CD4-positive, alpha-beta T cell treated with Interferon gamma for 1 hour (primary cell): ENCODE measurements around the gene SCD5.

Experiments
- DNase-seq: peaks from one replicate; pipeline ENCODE4 v3.0.0-alpha.2; 2020

The SCD5 gene

GRCh38 chr4:82792912-82793649 is 5.5 kb downstream of the SCD5 start:
- DNase-seq: no peak

- no peak for DNase-seq
Observed at GRCh38 chr4:82791179-82791578, 7.4 kb downstream of the SCD5 start.

- no peak for DNase-seq
Observed at GRCh38 chr4:82790060-82790660, 8.4 kb downstream of the SCD5 start.

- DNase-seq: no peak
Observed at GRCh38 chr4:82789025-82789776, 9.4 kb downstream of the SCD5 start.

- no peak for DNase-seq
Observed at GRCh38 chr4:82787342-82787741, 11.3 kb downstream of the SCD5 start.

DNA sequence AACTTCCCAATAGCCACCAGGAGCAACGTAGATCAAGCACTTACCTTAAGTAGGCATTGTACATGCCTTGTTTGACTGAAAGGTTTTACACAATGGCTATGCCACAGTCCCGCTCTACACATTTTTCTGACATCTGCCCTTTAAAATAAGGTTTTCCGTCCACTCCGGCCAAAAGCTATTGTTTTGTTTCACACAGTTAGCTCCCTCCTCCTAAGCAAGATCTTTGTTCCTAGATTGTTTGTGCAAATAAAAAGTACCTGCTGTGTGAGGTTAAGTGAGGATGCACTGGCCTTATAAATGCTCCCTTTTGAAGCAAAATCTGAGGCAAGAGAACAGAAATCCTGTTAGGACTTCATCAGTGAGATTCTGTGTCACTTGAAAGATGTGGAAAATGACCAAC is 11.8 kb downstream of the SCD5 start:
- no peak for DNase-seq

DNA sequence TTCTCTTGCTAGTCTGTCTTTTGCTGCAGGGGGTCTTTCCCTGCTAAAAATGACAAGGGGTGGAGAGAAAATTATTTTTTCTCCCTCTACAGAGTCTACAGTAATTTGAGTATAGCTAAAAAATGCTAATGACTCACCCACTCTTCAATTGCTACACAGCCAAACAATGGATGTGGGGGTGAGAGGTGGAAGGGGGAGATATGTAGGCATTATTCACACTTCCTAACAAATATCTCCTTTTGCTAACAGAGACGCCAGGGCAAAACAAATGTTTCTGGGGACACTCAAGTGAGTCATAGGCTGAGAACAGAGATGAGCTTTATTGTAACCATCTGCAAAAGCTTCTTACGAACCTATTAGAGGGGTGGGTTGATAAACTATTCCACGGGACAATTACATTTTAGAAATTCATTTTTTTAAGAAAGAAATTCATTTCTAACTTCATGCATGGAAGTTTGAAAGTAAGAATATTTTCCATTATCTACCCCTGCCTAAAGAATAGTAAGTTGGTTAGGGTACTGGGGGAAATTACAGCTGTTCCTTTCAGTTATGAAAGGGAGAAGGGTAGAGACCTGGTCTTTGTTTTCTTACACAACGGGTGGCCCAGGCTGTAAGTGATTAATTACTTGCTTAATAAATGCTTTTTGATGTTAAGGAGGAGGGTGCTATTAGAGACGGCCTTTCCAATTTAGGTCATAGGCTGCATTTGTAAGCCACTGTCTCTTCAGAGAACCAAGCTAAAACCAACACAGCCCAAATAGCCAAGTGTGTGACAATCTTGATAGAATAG is 12.8 kb downstream of the SCD5 start:
- DNase-seq: no peak

- no peak for DNase-seq
Observed at GRCh38 chr4:82784681-82785610, 13.7 kb downstream of the SCD5 start.

- DNase-seq: no peak
Observed at GRCh38 chr4:82782626-82783345, 15.8 kb downstream of the SCD5 start.

DNA sequence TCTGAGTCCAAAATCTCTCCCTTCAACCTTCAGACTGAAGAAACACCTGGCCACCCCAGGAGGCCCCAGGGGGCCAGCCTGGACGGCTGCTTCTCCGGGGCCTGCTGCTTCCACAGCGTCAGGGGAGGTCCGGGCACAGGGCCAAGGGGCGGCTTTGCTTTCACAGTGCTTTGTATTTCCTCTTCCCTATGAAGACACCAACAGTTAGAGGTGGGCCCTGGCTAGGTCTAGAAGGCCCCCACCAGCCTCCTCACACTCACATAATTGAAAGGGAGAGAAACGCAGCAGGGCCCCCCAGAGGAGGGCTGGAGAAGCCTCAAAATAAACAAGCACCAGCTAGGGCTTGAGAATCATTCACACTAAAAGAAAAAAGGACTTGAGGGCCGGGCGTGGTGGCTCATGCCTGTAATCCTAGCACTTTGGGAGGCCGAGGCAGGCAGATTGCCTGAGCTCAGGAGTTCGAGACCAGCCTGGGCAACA is 17.8 kb downstream of the SCD5 start:
- no peak for DNase-seq

- no peak for DNase-seq
Observed at GRCh38 chr4:82780170-82780751, 18.3 kb downstream of the SCD5 start.

GRCh38 chr4:82779032-82779431 is 19.6 kb downstream of the SCD5 start:
- no peak for DNase-seq

DNA sequence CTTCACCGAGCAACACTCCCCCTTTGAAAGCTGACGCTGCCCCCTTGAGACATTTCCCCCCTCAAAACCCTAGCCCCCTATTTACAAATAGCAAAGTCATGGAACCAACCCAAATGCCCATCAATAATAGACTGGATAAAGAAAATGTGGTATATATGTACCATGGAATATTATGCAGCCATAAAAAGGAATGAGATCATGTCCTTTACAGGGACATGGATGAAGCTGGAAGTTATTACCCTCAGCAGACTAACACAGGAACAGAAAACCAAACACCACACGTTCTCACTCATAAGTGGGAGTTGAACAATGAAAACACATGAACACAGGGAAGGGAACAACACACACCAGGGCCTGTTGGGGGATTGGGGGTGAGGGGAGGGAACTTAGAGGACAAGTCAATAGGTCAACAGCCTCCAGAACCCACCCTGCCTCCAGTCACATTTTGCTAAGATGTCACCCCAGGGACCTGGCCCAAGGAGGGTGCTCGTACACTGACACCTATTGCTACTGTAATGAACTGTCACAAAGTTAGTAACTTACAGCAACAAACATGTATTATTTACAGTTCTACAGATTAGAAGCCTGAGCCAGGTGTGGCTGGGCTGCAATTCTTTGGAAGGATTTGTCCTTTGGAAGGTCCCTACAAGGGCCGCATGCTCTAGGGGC is 20.6 kb downstream of the SCD5 start:
- DNase-seq: no peak

GRCh38 chr4:82776925-82777542 is 21.6 kb downstream of the SCD5 start:
- DNase-seq: no peak

DNA sequence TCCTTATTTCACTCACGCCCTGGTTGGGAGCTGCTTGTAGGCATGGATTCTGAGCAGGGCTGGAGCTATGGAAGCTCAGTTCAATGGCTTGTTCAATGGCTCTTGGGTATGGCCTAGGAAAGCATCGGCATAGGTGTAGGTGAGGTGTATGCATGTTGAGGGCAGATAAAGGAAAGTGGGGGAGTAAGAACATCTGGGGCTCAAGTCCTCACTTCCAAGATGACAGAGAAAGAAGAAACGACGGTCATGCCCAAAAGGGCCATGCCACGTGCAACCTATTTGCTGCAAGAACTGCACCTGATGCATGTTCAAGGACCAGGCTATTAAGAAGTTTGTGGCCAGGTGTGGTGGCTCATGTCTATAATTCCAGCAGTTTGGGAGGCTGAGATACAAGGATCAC is 23.4 kb downstream of the SCD5 start:
- DNase-seq: no peak

- no peak for DNase-seq
Observed at GRCh38 chr4:82774711-82775171, 23.9 kb downstream of the SCD5 start.

DNA sequence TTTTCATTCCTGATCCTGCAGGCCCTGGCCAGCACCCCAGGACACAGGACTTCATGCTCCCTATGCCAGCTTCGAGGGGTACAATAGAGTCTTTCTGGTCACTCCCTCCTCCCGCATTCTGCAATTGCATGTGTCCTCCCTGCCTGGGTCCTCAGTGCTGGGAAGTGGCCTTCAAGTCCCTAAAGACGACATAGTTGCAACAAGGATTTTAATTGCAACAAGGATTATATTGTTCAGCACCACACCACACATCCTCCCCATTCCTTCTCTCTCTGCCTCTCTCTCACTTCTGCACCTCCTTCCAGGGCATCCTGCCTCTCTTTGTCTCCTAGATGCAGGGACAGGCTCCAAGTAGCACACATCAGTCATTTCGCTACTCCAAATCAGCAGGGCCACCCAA is 25.5 kb downstream of the SCD5 start:
- DNase-seq: no peak

GRCh38 chr4:82770607-82771006 is 28.0 kb downstream of the SCD5 start:
- DNase-seq: no peak

- no peak for DNase-seq
Observed at GRCh38 chr4:82765134-82765533, 33.5 kb downstream of the SCD5 start.

GRCh38 chr4:82761229-82761628 is 37.4 kb downstream of the SCD5 start:
- no peak for DNase-seq
